Measurements from ENCODE around the gene SUN3. TPM values are rescaled to one million over a fixed set of nuclear protein-coding genes. Genes with fewer than 3 reads are reported as not detected.

SUN3 gene
- total RNA-seq, 1 experiment from 2014 or later, result not detected

GRCh38 chr7:48063985-48064384, 35.1 kb upstream of the SUN3 start:
- Histone ChIP-seq H3K4me2 (ENCODE audit: low read length) (no peak overlapping the region), H3K4me3 (ENCODE audit: low read length) (no peak overlapping the region), H3K79me2 (ENCODE audit: low read length) (no peaks in the 10 kb centered on the region), H3K27me3 (ENCODE audit: low read length) (no peaks in the 10 kb centered on the region), H3K9me3 (ENCODE audit: low read length) (no peaks in the 10 kb centered on the region), H3K9ac (ENCODE audit: low read length) (no peak overlapping the region), H4K20me1 (ENCODE audit: low read length) (no peaks in the 10 kb centered on the region), H3K27ac (ENCODE audit: low read length) (no peak overlapping the region), H3K4me1 (ENCODE audit: insufficient read depth, low read length) (peaks cover 15% of the 10 kb centered on the region), H3F3A (ENCODE audit: low read length, unreplicated experiment) (no peaks in the 10 kb centered on the region), H3K36me3 (ENCODE audit: low read depth, low read length) (no peaks in the 10 kb centered on the region), H2AFZ (ENCODE audit: low read length) (no peak overlapping the region), H3K9me2 (replicated peaks; ENCODE audit: low read length) (no peaks in the 10 kb centered on the region)
- POLR2A ChIA-PET (ENCODE audit: unreplicated experiment), result no interaction called here
- intact Hi-C loops (cut with micrococcal nuclease), result no loop called here
- CTCF ChIA-PET, result no interaction called here
- TF ChIP-seq CTCF (conservative IDR thresholded peaks at IDR 0.05; ENCODE audit: low read depth, low read length), result no peak
- TF ChIP-seq EZH2 (IDR thresholded peaks at IDR 0.05; ENCODE audit: low read length, unreplicated experiment), result no peak
- TF ChIP-seq EZH2phosphoT487 (IDR thresholded peaks at IDR 0.05; ENCODE audit: borderline replicate concordance, low read length), result no peak
- no peak for DNase-seq
- no TSS peak for BruUV-seq (replicated peaks)
- ATAC-seq, result no peak

- H3K4me2 ChIP-seq (ENCODE audit: low read length), result no peak overlapping the region
- no peaks in the 10 kb centered on the region for H3F3A ChIP-seq (ENCODE audit: low read length, unreplicated experiment)
- DNase-seq (no peak), ATAC-seq (no peak)
- H3K9ac ChIP-seq (ENCODE audit: low read length), result no peak overlapping the region
- POLR2A ChIA-PET (ENCODE audit: unreplicated experiment), result no interaction called here
- H4K20me1 ChIP-seq (ENCODE audit: low read length), result no peaks in the 10 kb centered on the region
- no peaks in the 10 kb centered on the region for H3K27me3 ChIP-seq (ENCODE audit: low read length)
- no peaks in the 10 kb centered on the region for H3K36me3 ChIP-seq (ENCODE audit: low read depth, low read length)
- H3K79me2 ChIP-seq (ENCODE audit: low read length), result no peaks in the 10 kb centered on the region
- H3K4me1 ChIP-seq (ENCODE audit: insufficient read depth, low read length), result no peaks in the 10 kb centered on the region
- no peaks in the 10 kb centered on the region for H3K9me2 ChIP-seq (replicated peaks; ENCODE audit: low read length)
- CTCF ChIA-PET, result no interaction called here
- TF ChIP-seq EZH2phosphoT487 (IDR thresholded peaks at IDR 0.05; ENCODE audit: borderline replicate concordance, low read length) (no peak), CTCF (conservative IDR thresholded peaks at IDR 0.05; ENCODE audit: low read depth, low read length) (no peak), EZH2 (IDR thresholded peaks at IDR 0.05; ENCODE audit: low read length, unreplicated experiment) (no peak)
- H3K9me3 ChIP-seq (ENCODE audit: low read length), result no peaks in the 10 kb centered on the region
- no peak overlapping the region for H3K27ac ChIP-seq (ENCODE audit: low read length)
- BruUV-seq (replicated peaks), result no TSS peak
- H3K4me3 ChIP-seq (ENCODE audit: low read length), result no peak overlapping the region
- no peak overlapping the region for H2AFZ ChIP-seq (ENCODE audit: low read length)
- intact Hi-C loops (cut with micrococcal nuclease), result no loop called here
Measured at GRCh38 chr7:48059706-48060105, 30.8 kb upstream of the SUN3 start.

GRCh38 chr7:48058990-48059389, 30.1 kb upstream of the SUN3 start:
- Histone ChIP-seq H3K27me3 (ENCODE audit: low read length) (no peaks in the 10 kb centered on the region), H3K4me1 (ENCODE audit: insufficient read depth, low read length) (no peaks in the 10 kb centered on the region), H2AFZ (ENCODE audit: low read length) (no peak overlapping the region), H3F3A (ENCODE audit: low read length, unreplicated experiment) (no peaks in the 10 kb centered on the region), H3K79me2 (ENCODE audit: low read length) (no peaks in the 10 kb centered on the region), H3K9ac (ENCODE audit: low read length) (no peak overlapping the region), H4K20me1 (ENCODE audit: low read length) (no peaks in the 10 kb centered on the region), H3K36me3 (ENCODE audit: low read depth, low read length) (no peaks in the 10 kb centered on the region), H3K4me2 (ENCODE audit: low read length) (no peak overlapping the region), H3K27ac (ENCODE audit: low read length) (no peak overlapping the region), H3K4me3 (ENCODE audit: low read length) (no peak overlapping the region), H3K9me2 (replicated peaks; ENCODE audit: low read length) (no peaks in the 10 kb centered on the region), H3K9me3 (ENCODE audit: low read length) (no peaks in the 10 kb centered on the region)
- intact Hi-C loops (cut with micrococcal nuclease), result no loop called here
- POLR2A ChIA-PET (ENCODE audit: unreplicated experiment), result no interaction called here
- DNase-seq, result no peak
- no peak for ATAC-seq
- TF ChIP-seq EZH2 (IDR thresholded peaks at IDR 0.05; ENCODE audit: low read length, unreplicated experiment), result no peak
- no peak for TF ChIP-seq CTCF (conservative IDR thresholded peaks at IDR 0.05; ENCODE audit: low read depth, low read length)
- no peak for TF ChIP-seq EZH2phosphoT487 (IDR thresholded peaks at IDR 0.05; ENCODE audit: borderline replicate concordance, low read length)
- BruUV-seq (replicated peaks), result no TSS peak
- CTCF ChIA-PET, result no interaction called here
